H1 (cell line): ENCODE data around the gene CCDC102A. TPM values are rescaled to one million over a fixed set of nuclear protein-coding genes. Genes with fewer than 3 reads are reported as not detected.

Experiments used
- CTCF ChIA-PET: fragments of 300-600 bp; sonication (Branson Sonifier 250); formaldehyde crosslinking; loops from one replicate; lab custom pipeline; 2021; ENCODE audit not compliant: partially characterized antibody; lab: Charles Lee
- POLR2A ChIA-PET: fragments of 300-600 bp; sonication (Branson Sonifier 250); formaldehyde crosslinking; loops from one replicate; lab custom pipeline; 2021; ENCODE audit warnings: inconsistent platforms; ENCODE audit not compliant: partially characterized antibody; lab: Charles Lee
- DNase-seq, 2 experiments: peaks; one replicate each; pipeline versions ENCODE4 v3.0.0 to v3.0.0-alpha.2; 2010 to 2022; ENCODE audit warnings: low spot score in 2 of 2, low read depth in 1 of 2, mixed read lengths in 1 of 2
- FAIRE-seq: peaks from 2 replicates; lab custom pipeline; 2011; peaks lifted over from hg19 to GRCh38; lab: Jason Lieb, UNC
- H2AFZ ChIP-seq: 2 replicates; pipeline ENCODE4 v1.8.1; 2012; ENCODE audit warnings: low read length, inconsistent platforms
- H2AK5ac ChIP-seq: 2 replicates; pipeline ENCODE4 v1.6.1; 2013; ENCODE audit warnings: low read depth, low read length
- H2BK120ac ChIP-seq: replicated peaks from 2 replicates; pipeline ENCODE3; 2013; ENCODE audit warnings: low read depth, low read length, inconsistent platforms
- H2BK12ac ChIP-seq: 2 replicates; pipeline ENCODE4 v1.6.1; 2013; ENCODE audit warnings: low read depth, low read length
- H2BK15ac ChIP-seq: 2 replicates; pipeline ENCODE4 v1.6.1; 2013; ENCODE audit warnings: low read length
- H2BK20ac ChIP-seq: 2 replicates; pipeline ENCODE4 v1.6.1; 2013; ENCODE audit warnings: low read length
- H2BK5ac ChIP-seq: 2 replicates; pipeline ENCODE4 v1.6.1; 2013; ENCODE audit warnings: low read depth, low read length
- H3K14ac ChIP-seq: 2 replicates; pipeline ENCODE4 v1.6.1; 2013; ENCODE audit warnings: inconsistent platforms; ENCODE audit not compliant: insufficient read length
- H3K18ac ChIP-seq: 2 replicates; pipeline ENCODE4 v1.6.1; 2013; ENCODE audit warnings: low read length; ENCODE audit errors: extremely low read depth
- H3K23ac ChIP-seq: 2 replicates; pipeline ENCODE4 v1.6.1; 2013; ENCODE audit warnings: inconsistent platforms; ENCODE audit not compliant: insufficient read length
- H3K23me2 ChIP-seq: 2 replicates; pipeline ENCODE4 v1.6.1; 2013; ENCODE audit warnings: low read depth, low read length
- H3K27ac ChIP-seq: 2 replicates; pipeline ENCODE4 v1.6.1; 2011; ENCODE audit warnings: low read depth, low read length, inconsistent platforms
- H3K27me3 ChIP-seq, 4 experiments: replicated peaks in 1 of 4; 1 replicate in 1 of 4; 2 replicates in 3 of 4; pipeline versions ENCODE4 v1.6.1 to v1.8.1; 2011 to 2013; ENCODE audit warnings: low read length in 3 of 4, mild to moderate bottlenecking in 3 of 4, inconsistent platforms in 2 of 4, mixed read lengths in 2 of 4, moderate library complexity in 1 of 4; ENCODE audit not compliant: control insufficient read depth in 3 of 4, insufficient read depth in 3 of 4; ENCODE audit errors: extremely low read depth in 1 of 4
- H3K36me3 ChIP-seq, 4 experiments: 2 replicates each; pipeline versions ENCODE4 v1.6.1 to v1.8.1; 2011 to 2013; ENCODE audit warnings: mild to moderate bottlenecking in 4 of 4, low read length in 3 of 4, moderate library complexity in 2 of 4, control low read depth in 1 of 4, inconsistent platforms in 1 of 4; ENCODE audit not compliant: insufficient read depth in 4 of 4, control insufficient read depth in 2 of 4
- H3K4ac ChIP-seq: replicated peaks from 2 replicates; pipeline ENCODE3; 2013; ENCODE audit warnings: low read length, low read depth, mixed read lengths, inconsistent platforms; ENCODE audit not compliant: insufficient read length
- H3K4me1 ChIP-seq, 4 experiments: replicated peaks in 1 of 4; 1 replicate in 1 of 4; 2 replicates in 3 of 4; pipeline versions ENCODE4 v1.6.1 to v1.8.1; 2011 to 2013; ENCODE audit warnings: low read length in 3 of 4, inconsistent platforms in 2 of 4, mixed read lengths in 1 of 4; ENCODE audit not compliant: insufficient read depth in 4 of 4, control insufficient read depth in 3 of 4
- H3K4me2 ChIP-seq, 2 experiments: 2 replicates each; pipeline versions ENCODE4 v1.6.1 to v1.8.1; 2011 to 2013; ENCODE audit warnings: low read depth in 2 of 2, low read length in 2 of 2, control low read depth in 1 of 2, inconsistent platforms in 1 of 2, mild to moderate bottlenecking in 1 of 2; ENCODE audit not compliant: insufficient read depth in 1 of 2
- H3K4me3 ChIP-seq, 4 experiments: fragments of 200-600, 300-600 bp in 1 of 4; sonication (generic), shearing (Covaris generic), sonication (Bioruptor Twin) in 1 of 4; 2 replicates each; pipeline versions ENCODE4 v1.5.1 to v1.8.1; 2011 to 2016; ENCODE audit warnings: low read length in 4 of 4, low read depth in 3 of 4, control low read depth in 2 of 4, inconsistent platforms in 2 of 4, mild to moderate bottlenecking in 2 of 4, mixed read lengths in 1 of 4, moderate library complexity in 1 of 4; ENCODE audit not compliant: insufficient read depth in 2 of 4; ENCODE audit errors: extremely low read depth in 1 of 4
- H3K56ac ChIP-seq: replicated peaks from 2 replicates; pipeline ENCODE3; 2013; ENCODE audit warnings: low read depth, mild to moderate bottlenecking, mixed read lengths, low read length, inconsistent platforms; ENCODE audit not compliant: insufficient read length
- H3K79me1 ChIP-seq: 2 replicates; pipeline ENCODE4 v1.6.1; 2013; ENCODE audit warnings: low read depth, low read length, control low read depth
- H3K79me2 ChIP-seq, 2 experiments: 2 replicates each; pipeline versions ENCODE4 v1.6.1 to v1.8.1; 2012 to 2013; ENCODE audit warnings: low read length in 2 of 2, mild to moderate bottlenecking in 2 of 2, inconsistent platforms in 1 of 2; ENCODE audit not compliant: insufficient read depth in 2 of 2, control insufficient read depth in 1 of 2
- H3K9ac ChIP-seq, 4 experiments: replicated peaks in 1 of 4; 1 replicate in 1 of 4; 2 replicates in 3 of 4; pipeline versions ENCODE4 v1.6.1 to v1.8.1; 2011 to 2013; ENCODE audit warnings: low read depth in 3 of 4, low read length in 3 of 4, control low read depth in 2 of 4, mild to moderate bottlenecking in 2 of 4, moderate library complexity in 2 of 4, inconsistent platforms in 1 of 4; ENCODE audit errors: extremely low read depth in 1 of 4
- H3K9me3 ChIP-seq, 2 experiments: 2 replicates each; pipeline versions ENCODE4 v1.6.1 to v1.8.1; 2012 to 2013; ENCODE audit warnings: mild to moderate bottlenecking in 2 of 2, moderate library complexity in 2 of 2, control low read depth in 1 of 2, inconsistent platforms in 1 of 2, low read depth in 1 of 2, low read length in 1 of 2, mixed read lengths in 1 of 2; ENCODE audit not compliant: insufficient read depth in 2 of 2
- H4K20me1 ChIP-seq, 2 experiments: replicated peaks in 1 of 2; 2 replicates each; pipeline versions ENCODE3 to v1.8.1; 2011 to 2013; ENCODE audit warnings: inconsistent platforms in 2 of 2, low read length in 2 of 2, mild to moderate bottlenecking in 1 of 2; ENCODE audit not compliant: insufficient read depth in 2 of 2, control insufficient read depth in 1 of 2
- H4K5ac ChIP-seq: 2 replicates; pipeline ENCODE4 v1.6.1; 2013; ENCODE audit warnings: low read length, low read depth, mixed read lengths, inconsistent platforms; ENCODE audit not compliant: insufficient read length
- H4K8ac ChIP-seq: 2 replicates; pipeline ENCODE4 v1.8.0; 2013; ENCODE audit warnings: mild to moderate bottlenecking, moderate library complexity, low read length, inconsistent platforms; ENCODE audit not compliant: insufficient read depth; ENCODE audit errors: extremely low read depth
- H4K91ac ChIP-seq: replicated peaks from 2 replicates; pipeline ENCODE3; 2013; ENCODE audit warnings: low read length, mixed read lengths, inconsistent platforms; ENCODE audit not compliant: insufficient read length
- CBX8 ChIP-seq: fragments of 300-800, 300-1000 bp; sonication (generic); IDR thresholded peaks from 2 replicates; pipeline ENCODE4 v1.7.1; 2016; ENCODE audit warnings: low read depth, low read length, borderline replicate concordance
- EP300 ChIP-seq, 2 experiments: IDR thresholded peaks; 1 replicate in 1 of 2; 2 replicates in 1 of 2; pipeline ENCODE4 v1.6.1; 2011 to 2012; ENCODE audit warnings: low read depth in 2 of 2, low read length in 2 of 2, mild to moderate bottlenecking in 2 of 2, borderline replicate concordance in 1 of 2, inconsistent platforms in 1 of 2, moderate library complexity in 1 of 2
- HDAC6 ChIP-seq: IDR thresholded peaks from one replicate; pipeline ENCODE4 v1.7.1; 2012; ENCODE audit warnings: low read depth, mild to moderate bottlenecking, inconsistent platforms, low read length, moderate library complexity
- RAD21 ChIP-seq, 2 experiments: IDR thresholded peaks in 1 of 2; conservative IDR thresholded peaks in 1 of 2; 2 replicates each; pipeline ENCODE4 v1.6.1; 2011; ENCODE audit warnings: low read depth in 2 of 2, low read length in 2 of 2, improper control_type of control experiment in 1 of 2, inconsistent platforms in 1 of 2, mild to moderate bottlenecking in 1 of 2, moderate library complexity in 1 of 2
- RFX5 ChIP-seq: IDR thresholded peaks from 2 replicates; pipeline ENCODE4 v1.6.1; 2011; ENCODE audit warnings: low read depth, low read length, improper control_type of control experiment, borderline replicate concordance
- SRF ChIP-seq: IDR thresholded peaks from 2 replicates; pipeline ENCODE4 v1.6.1; 2011; ENCODE audit warnings: mild to moderate bottlenecking, low read depth, low read length, moderate library complexity
- TCF12 ChIP-seq: IDR thresholded peaks from 2 replicates; pipeline ENCODE4 v1.6.1; 2011; ENCODE audit warnings: low read depth, mild to moderate bottlenecking, low read length
- YY1 ChIP-seq: IDR thresholded peaks from 2 replicates; pipeline ENCODE4 v1.6.1; 2011; ENCODE audit warnings: low read depth, mild to moderate bottlenecking, low read length
- WGBS, 2 experiments: shearing (Covaris generic) in 1 of 2; methylation state at CpG; one replicate each; pipeline versions ENCODE4 v1.1.6 to v1.1.7; 2013 to 2015; ENCODE audit warnings: low lambda C conversion rate in 2 of 2, mixed read lengths in 2 of 2, inconsistent platforms in 1 of 2, low coverage in 1 of 2, missing lambda C conversion rate in 1 of 2; ENCODE audit not compliant: insufficient replicate concordance in 2 of 2, insufficient coverage in 1 of 2, insufficient read length in 1 of 2; ENCODE audit errors: extremely low coverage in 1 of 2, missing lambda C conversion rate in 1 of 2; 5-methylcytosine and 5-hydroxymethylcytosine counted together
- polyA plus RNA-seq, 7 experiments: library from polyadenylated mRNA; depleted of rRNA in 3 of 7; stranded (reverse) in 5 of 7; unstranded in 2 of 7; fragments of >200 nt in 5 of 7; fragments of 200-250 nt in 2 of 7; gene quantifications; 1 replicate in 5 of 7; 2 replicates in 1 of 7; 4 replicates in 1 of 7; pipeline versions ENCODE4 v1.2.1 to v1.2.3, GENCODE V29; 2011 to 2013; ENCODE audit warnings: missing spikeins in 2 of 7, mixed read lengths in 2 of 7
- total RNA-seq: library from RNA; stranded (reverse); fragmentation: NEBNext Ultra II Directional; extraction: Animal tissue kit (Norgen Biotek cat#: 25700); gene quantifications from 2 replicates; pipeline ENCODE4 v1.2.1, GENCODE V29; 2021
- TF ChIP-seq, protein P1 (sequence below): IDR thresholded peaks from 2 replicates; pipeline ENCODE4 v1.6.1; 2012; ENCODE audit warnings: inconsistent platforms

Gene CCDC102A
- total and polyA plus RNA-seq, 2 of the 8 experiments (the other 6 are each of a cell fraction or from before 2014, with no cell fraction given): 4.0 to 7.5 TPM

GRCh38 chr16:57544124-57544653 lies 7.8 kb upstream of the CCDC102A start:
- POLR2A ChIA-PET: no interaction called here
- Histone ChIP-seq H3K27me3 (peaks cover 0 to 5% (median 1%) of the 10 kb centered on the region in 4 experiments; a peak in 2 of 7 replicates), H2BK5ac (no peak overlapping the region), H3K9ac (no peak overlapping the region), H3K79me2 (no peaks in the 10 kb centered on the region), H3K36me3 (no peaks in the 10 kb centered on the region), H3K23ac (no peak overlapping the region), H2BK12ac (no peak overlapping the region), H4K91ac (no peak overlapping the region), H3K27ac (no peak overlapping the region), H3K56ac (no peak overlapping the region), H2AFZ (no peak overlapping the region), H2BK120ac (no peak overlapping the region), H2BK20ac (no peak overlapping the region), H3K14ac (no peak overlapping the region), H3K23me2 (no peaks in the 10 kb centered on the region), H2BK15ac (no peak overlapping the region), H3K4me1 (peaks cover 0 to 2% (median under 1%) of the 10 kb centered on the region in 4 experiments; a peak in 2 of 7 replicates), H3K4me2 (no peak overlapping the region), H2AK5ac (no peak overlapping the region), H3K9me3 (no peaks in the 10 kb centered on the region), H4K5ac (no peak overlapping the region), H3K79me1 (no peaks in the 10 kb centered on the region; the same call in 1 of the 2 replicates), H3K4ac (no peak overlapping the region), H4K20me1 (peaks cover 0 to 5% of the 10 kb centered on the region in 2 experiments), H3K18ac (no peak overlapping the region), H4K8ac (no peak overlapping the region), H3K4me3 (no peak overlapping the region)
- FAIRE-seq (no peak), DNase-seq (peak in 1 of 2 experiments; percentile 31)
- CTCF ChIA-PET: interaction anchor here (1.2 to 3.3 kb wide), 2 partner anchors 19 to 32 kb away, joined by 3 to 17 read pairs; no protein-coding TSS in a partner anchor
- 88% methylated on average over 4 of the region's 4 CpGs; no CpG with 5 or more reads in 1 of the 2 experiments for WGBS, 2 experiments
- TF ChIP-seq TCF12: no peak
- TF ChIP-seq SRF: no peak
- TF ChIP-seq CBX8: no peak
- TF ChIP-seq YY1: no peak
- TF ChIP-seq HDAC6: no peak
- no peak for TF ChIP-seq RFX5
- TF ChIP-seq EP300 (IDR thresholded peaks at IDR 0.05; ENCODE audit: borderline replicate concordance in 1 of 2, low read depth in 2 of 2, low read length in 2 of 2): no peak
- no peak for TF ChIP-seq RAD21 (IDR thresholded peaks at IDR 0.05 in 1 of 2, conservative IDR thresholded peaks at IDR 0.05 in 1 of 2; ENCODE audit: low read depth in 2 of 2, low read length in 2 of 2)
- TF ChIP-seq, protein P1, sequence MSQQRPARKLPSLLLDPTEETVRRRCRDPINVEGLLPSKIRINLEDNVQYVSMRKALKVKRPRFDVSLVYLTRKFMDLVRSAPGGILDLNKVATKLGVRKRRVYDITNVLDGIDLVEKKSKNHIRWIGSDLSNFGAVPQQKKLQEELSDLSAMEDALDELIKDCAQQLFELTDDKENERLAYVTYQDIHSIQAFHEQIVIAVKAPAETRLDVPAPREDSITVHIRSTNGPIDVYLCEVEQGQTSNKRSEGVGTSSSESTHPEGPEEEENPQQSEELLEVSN: no peak
